HepG2 (cell line): ENCODE data around the gene CPEB3. TPM values are rescaled to one million over a fixed set of nuclear protein-coding genes. Genes with fewer than 3 reads are reported as not detected.

ENCODE experiments used
- AFF4 ChIP-seq: sonication (generic); formaldehyde crosslinking; IDR thresholded peaks from 2 replicates; pipeline ENCODE4 v1.4.0; 2020; ENCODE audit warnings: missing genetic modification reagents
- AKAP8 ChIP-seq: sonication (generic); formaldehyde crosslinking; IDR thresholded peaks from 2 replicates; pipeline ENCODE4 v1.5.1; 2020; ENCODE audit warnings: mild to moderate bottlenecking, missing genetic modification reagents
- ATF2 ChIP-seq: sonication (generic); formaldehyde crosslinking; IDR thresholded peaks from 2 replicates; pipeline ENCODE4 v1.4.0; 2020; ENCODE audit warnings: missing genetic modification reagents
- FOXP4 ChIP-seq: sonication (generic); formaldehyde crosslinking; IDR thresholded peaks from 2 replicates; pipeline ENCODE4 v1.4.0; 2020; ENCODE audit warnings: missing genetic modification reagents
- GMEB1 ChIP-seq: sonication (generic); formaldehyde crosslinking; IDR thresholded peaks from 2 replicates; pipeline ENCODE4 v1.5.1; 2020; ENCODE audit warnings: missing genetic modification reagents, mild to moderate bottlenecking, borderline replicate concordance
- GPBP1L1 ChIP-seq: sonication (generic); formaldehyde crosslinking; IDR thresholded peaks from 2 replicates; pipeline ENCODE4 v1.5.0; 2020; ENCODE audit warnings: mild to moderate bottlenecking, missing genetic modification reagents
- GTF3A ChIP-seq: sonication (generic); formaldehyde crosslinking; conservative IDR thresholded peaks from 2 replicates; pipeline ENCODE4 v1.4.0; 2020; ENCODE audit warnings: mild to moderate bottlenecking, missing genetic modification reagents
- HIVEP1 ChIP-seq: sonication (generic); formaldehyde crosslinking; IDR thresholded peaks from 2 replicates; pipeline ENCODE4 v1.4.0; 2020; ENCODE audit warnings: mild to moderate bottlenecking, missing genetic modification reagents
- KDM1A ChIP-seq: IDR thresholded peaks from 2 replicates; pipeline ENCODE4 v1.6.1; 2016; ENCODE audit warnings: missing compliant biosample characterization
- KLF12 ChIP-seq: sonication (generic); formaldehyde crosslinking; IDR thresholded peaks from 2 replicates; pipeline ENCODE4 v1.4.0; 2020; ENCODE audit warnings: missing genetic modification reagents, borderline replicate concordance
- STAG1 ChIP-seq: sonication (generic); formaldehyde crosslinking; IDR thresholded peaks from 2 replicates; pipeline ENCODE4 v1.4.0; 2020; ENCODE audit warnings: missing genetic modification reagents
- ZNF232 ChIP-seq: sonication (generic); formaldehyde crosslinking; IDR thresholded peaks from 2 replicates; pipeline ENCODE4 v1.4.0; 2020; ENCODE audit warnings: missing genetic modification reagents, borderline replicate concordance
- ZNF343 ChIP-seq: sonication (generic); formaldehyde crosslinking; IDR thresholded peaks from 2 replicates; pipeline ENCODE4 v1.4.0; 2020; ENCODE audit warnings: mild to moderate bottlenecking, missing genetic modification reagents
- ZNF639 ChIP-seq: conservative IDR thresholded peaks from 2 replicates; pipeline ENCODE4 v1.6.1; 2018; ENCODE audit warnings: missing genetic modification reagents
- ZNF879 ChIP-seq: sonication (generic); formaldehyde crosslinking; IDR thresholded peaks from 2 replicates; pipeline ENCODE4 v1.8.1; 2023; ENCODE audit warnings: missing genetic modification reagents
- ZSCAN21 ChIP-seq: sonication (generic); formaldehyde crosslinking; IDR thresholded peaks from 2 replicates; pipeline ENCODE4 v1.8.0; 2022; ENCODE audit warnings: mild to moderate bottlenecking, missing genetic modification reagents, moderate library complexity, borderline replicate concordance
- polyA plus RNA-seq, 8 experiments: library from polyadenylated mRNA; depleted of rRNA in 3 of 8; stranded (reverse) in 7 of 8; unstranded in 1 of 8; fragments of >200 nt; fragmentation: Illumina TruSeq in 4 of 8; extraction: Trizol in 4 of 8; gene quantifications; 2 replicates each; pipeline versions ENCODE4 v1.2.1 to v1.2.3, GENCODE V29; 2011 to 2016; ENCODE audit warnings: low read depth in 4 of 8, missing spikeins in 1 of 8, mixed read lengths in 1 of 8; ENCODE audit not compliant: insufficient read depth in 1 of 8
- total RNA-seq, 5 experiments: library from RNA; depleted of rRNA; stranded (reverse); fragments of >200 nt; fragmentation: Illumina TruSeq; extraction: Trizol; gene quantifications; 2 replicates each; pipeline ENCODE4 v1.2.3, GENCODE V29; 2016; ENCODE audit warnings: low read depth in 1 of 5

Gene CPEB3
- total and polyA plus RNA-seq, 2 of the 13 experiments (the other 11 are each of a cell fraction or from before 2014, with no cell fraction given) = 0.66 to 0.70 TPM

GRCh38 chr10:92290837-92291615, at the start of gene CPEB3, which contains the start of gene MARCHF5 (continued):
- TF ChIP-seq GMEB1 (CRISPR knock-in tag) = peak; percentile 99
- TF ChIP-seq GPBP1L1 = no peak
- no peak for TF ChIP-seq KDM1A (CRISPR knock-in tag)
- TF ChIP-seq ATF2 (CRISPR knock-in tag) = peak; percentile 89
- peak; percentile 84 for TF ChIP-seq GTF3A (CRISPR knock-in tag)
- TF ChIP-seq AKAP8 (CRISPR knock-in tag) = no peak
- no peak; the same call in 1 of the 2 replicates for TF ChIP-seq KLF12 (CRISPR knock-in tag)
- peak; percentile 40 for TF ChIP-seq STAG1 (CRISPR knock-in tag)
- no peak for TF ChIP-seq FOXP4 (CRISPR knock-in tag)
- TF ChIP-seq ZNF232 (CRISPR knock-in tag) = peak; percentile 14; the same call in 1 of the 2 replicates
- peak; percentile 89; the same call in 1 of the 2 replicates for TF ChIP-seq ZSCAN21
- peak; percentile 86; the same call in 1 of the 2 replicates for TF ChIP-seq ZNF343 (CRISPR knock-in tag)
- no peak; the same call in 1 of the 2 replicates for TF ChIP-seq AFF4 (CRISPR knock-in tag)
- peak; percentile 55; the same call in 1 of the 2 replicates for TF ChIP-seq HIVEP1 (CRISPR knock-in tag)
- peak; percentile 96 for TF ChIP-seq ZNF639 (CRISPR knock-in tag)
- TF ChIP-seq ZNF879 (CRISPR knock-in tag) = 0 out of 2 replicates have a peak, but pooled peaks have one; percentile 59
